HG03354 (cell line): Measurements from ENCODE around the gene KCNIP2.

ENCODE experiments used
- ATAC-seq: cut with Tn5 transposase; IDR thresholded peaks from one replicate; pipeline ENCODE4 v1.9.1; 2021; ENCODE audit warnings: mild to moderate bottlenecking; ENCODE audit not compliant: unreplicated experiment, poor library complexity, severe bottlenecking

Gene KCNIP2

GRCh38 chr10:101829561-101830315 is 13.9 kb downstream of the KCNIP2 start:
- ATAC-seq = peak; percentile 18

DNA sequence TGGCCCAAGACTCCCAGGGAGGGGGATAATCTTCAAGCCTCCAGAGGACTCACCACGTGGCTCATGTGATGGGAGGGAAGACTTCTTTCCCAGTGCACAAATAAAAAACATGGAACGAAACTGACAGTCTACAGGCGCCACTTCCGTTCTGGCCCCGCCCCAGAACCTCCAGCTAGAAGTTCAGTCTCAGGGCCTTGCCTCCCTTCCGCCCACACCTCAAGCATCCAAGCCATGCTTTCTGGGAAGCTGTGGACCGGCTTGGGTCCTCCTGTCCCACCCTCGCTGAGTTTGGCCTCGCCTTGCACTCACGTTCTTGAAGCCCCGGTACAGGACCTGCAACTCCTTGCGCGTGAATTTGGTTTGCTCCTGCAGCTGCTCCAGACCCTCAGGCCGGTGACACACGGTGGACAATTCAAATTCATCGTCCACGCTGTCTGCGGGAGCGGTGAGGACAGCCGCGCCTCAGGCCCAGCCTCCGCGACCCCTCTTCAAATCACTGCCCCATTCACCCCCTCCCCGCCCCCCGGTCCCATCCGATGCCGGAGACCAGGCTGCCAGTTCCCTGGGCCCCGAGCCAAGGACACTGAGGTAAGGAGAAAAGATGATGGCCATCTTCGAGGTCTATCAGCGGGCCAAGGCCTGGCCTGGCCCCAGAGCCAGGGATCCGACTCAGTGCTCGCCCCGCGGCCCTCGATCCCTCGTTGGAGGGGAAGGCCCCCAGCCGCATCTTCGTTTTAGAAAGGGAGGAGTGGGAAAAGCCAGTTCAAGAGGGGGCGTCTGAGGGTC is 14.6 kb downstream of the KCNIP2 start:
- no peak for ATAC-seq

GRCh38 chr10:101827919-101828600 is 15.5 kb downstream of the KCNIP2 start:
- no peak for ATAC-seq

DNA sequence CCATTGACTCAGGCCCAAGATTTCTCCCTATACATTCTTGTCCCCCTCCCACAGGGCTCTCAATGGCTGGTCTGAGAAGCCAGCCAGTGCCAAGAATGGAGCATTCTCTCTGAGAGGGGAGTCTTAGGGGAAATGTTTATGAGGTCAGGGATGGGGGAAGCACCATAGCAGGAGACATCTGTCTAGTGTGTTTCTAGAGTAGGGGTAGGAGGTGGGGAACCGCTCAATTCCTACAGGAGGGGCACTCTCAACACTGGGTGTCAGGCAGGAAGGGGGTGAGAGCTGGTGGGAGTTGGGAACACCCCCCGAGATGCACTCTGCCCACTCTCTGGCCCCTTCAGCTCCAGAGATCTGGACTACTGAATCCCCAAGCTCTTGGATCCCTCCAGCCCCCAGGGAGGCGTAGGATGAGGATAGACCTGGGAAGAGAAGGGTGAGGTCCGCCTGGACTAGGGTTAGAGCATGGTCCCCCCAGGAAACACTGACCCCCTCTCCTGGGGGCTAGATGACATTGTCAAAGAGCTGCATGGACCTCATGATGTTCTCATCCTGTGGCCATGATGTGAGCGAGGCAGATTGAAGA is 16.7 kb downstream of the KCNIP2 start:
- ATAC-seq = no peak

DNA sequence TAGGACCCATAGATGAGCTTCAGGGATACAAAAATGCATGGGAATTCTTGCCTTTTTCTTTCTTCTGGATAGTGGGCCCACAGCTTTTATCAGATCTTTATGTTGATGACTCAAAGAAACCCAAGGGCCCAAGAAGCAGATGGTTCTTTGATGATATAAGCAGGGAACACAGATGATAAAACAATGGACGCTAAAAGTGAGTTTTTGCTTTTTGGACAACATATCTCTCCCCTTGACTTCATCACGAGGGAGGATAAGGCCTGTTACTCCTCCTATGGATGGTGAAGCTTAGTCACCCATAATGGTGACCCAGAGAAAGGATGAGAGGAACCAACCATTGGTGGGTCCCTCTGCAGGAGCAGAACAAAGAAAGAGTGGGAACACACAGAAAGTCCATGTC is 18.9 kb downstream of the KCNIP2 start:
- no peak for ATAC-seq

- peak; percentile 19 for ATAC-seq
These were observed 24.5 kb downstream of the KCNIP2 start for GRCh38 chr10:101818872-101819633.

DNA sequence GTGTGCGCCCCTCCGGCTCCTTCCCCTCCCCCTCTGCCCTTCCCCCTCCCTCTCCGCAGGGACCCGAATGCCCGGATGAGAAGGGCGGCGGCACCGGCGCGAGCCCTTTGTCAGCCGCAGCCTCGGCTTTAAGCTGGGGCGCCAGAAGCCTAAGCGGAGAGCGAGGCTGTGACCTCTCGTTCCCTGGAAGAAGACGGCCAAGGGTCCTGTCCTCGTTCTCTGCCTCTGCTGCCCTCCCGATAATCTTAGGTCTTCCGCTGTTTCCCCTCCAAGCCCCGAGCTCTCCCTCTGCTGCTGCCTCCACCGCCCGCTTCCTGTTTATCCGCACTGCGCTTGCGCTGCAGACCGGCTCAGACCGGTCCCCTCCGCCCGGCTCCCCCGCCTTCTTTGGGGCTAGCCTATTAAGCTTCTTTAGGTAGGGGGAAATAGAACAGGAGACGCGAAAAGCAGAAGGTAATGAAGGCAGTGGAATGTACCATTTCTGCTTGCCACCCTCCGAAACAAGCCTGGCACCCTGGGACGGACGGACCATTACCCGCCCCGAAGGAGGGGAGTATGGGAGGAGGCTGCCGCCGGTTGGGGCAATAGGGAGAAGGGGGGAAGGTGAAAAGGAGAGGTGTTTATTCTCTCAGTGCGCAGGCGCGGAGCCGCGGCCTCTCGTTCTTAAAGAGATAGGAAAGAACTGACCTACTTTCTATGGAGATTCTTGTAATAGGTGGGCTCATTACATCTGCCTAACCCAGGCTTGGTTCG is 25.3 kb downstream of the KCNIP2 start, which contains the start of gene OGA:
Gene OGA (minus strand): TSS at position 326 of the 753 bp plus-strand sequence. CDS start 422 bp downstream, outside the sequence.
- ATAC-seq = peak; percentile 84

DNA sequence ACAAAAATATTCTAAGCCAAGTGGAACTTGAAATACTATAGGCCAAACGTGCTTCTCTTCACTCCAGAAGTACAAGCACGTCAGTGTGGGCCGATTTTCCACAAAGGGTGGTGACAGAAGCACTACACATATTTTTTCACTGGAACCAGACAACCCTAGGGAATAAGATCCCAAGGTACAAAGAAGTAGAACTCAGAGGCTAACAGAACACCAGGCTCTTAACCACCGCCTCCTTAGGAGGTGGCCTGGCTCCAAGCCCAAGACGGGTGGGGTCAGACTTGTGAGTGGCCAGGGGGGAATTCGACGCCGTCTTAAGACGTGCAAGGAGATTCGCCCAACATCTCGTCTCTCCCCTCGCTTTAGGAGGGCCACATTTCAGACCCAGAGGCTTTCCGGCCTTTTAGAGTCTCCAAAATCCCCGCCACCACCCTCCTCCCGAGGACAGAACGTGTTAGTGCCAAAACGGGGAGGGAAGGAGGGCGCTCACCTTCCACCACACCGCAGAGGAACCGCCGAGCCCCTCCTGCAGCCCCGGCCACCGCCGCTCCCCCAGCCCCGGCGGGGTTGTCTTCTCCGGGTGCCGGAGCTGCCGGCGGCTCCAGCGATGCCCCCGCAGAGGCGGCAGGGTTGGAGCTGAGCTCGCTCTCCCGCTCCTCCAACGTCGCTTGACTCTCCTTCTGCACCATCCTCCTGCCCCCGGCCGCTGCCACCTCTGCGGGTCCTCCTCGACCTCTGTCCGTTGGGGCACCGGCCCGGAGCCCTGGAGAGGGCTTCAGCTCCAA is 26.1 kb downstream of the KCNIP2 start:
- peak; percentile 17 for ATAC-seq

DNA sequence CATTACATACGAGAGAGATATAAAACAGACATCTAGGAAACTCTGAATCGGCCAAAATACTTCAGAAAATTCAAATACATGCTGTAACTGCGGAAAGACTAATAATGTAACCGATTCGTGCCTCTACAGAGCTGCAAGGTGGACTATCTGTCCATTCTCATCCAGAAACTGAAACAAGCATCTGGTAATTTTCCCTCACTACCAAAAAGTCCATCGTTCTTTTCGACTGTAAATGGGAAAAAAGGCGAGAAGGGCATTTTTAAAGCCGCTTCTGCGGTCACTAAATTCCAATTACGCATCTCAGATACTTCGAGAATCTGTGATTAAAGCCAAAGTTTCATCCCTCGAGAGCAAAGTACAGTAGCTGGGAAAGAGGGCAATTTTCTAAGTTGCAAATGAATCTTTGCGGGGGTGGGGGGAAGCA is 26.7 kb downstream of the KCNIP2 start:
- ATAC-seq = no peak

DNA sequence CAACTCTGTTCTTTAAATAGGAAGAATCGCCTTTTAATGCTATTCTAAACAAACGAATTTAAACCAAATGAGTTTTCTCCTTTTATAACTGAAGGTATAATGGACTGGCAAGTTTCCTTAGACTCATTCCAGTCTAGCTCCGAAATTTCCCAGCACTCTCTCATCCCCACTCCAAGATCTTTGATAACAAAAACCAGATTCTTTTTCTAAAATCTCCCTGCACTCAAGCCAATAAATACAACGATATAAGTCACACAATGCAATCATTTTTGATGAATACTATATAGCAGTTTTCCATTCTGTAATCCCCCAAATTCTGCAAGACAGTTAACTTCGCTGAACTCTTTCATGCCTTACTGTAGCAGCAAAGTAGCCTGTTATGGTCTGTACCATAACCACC is 27.2 kb downstream of the KCNIP2 start:
- no peak for ATAC-seq

DNA sequence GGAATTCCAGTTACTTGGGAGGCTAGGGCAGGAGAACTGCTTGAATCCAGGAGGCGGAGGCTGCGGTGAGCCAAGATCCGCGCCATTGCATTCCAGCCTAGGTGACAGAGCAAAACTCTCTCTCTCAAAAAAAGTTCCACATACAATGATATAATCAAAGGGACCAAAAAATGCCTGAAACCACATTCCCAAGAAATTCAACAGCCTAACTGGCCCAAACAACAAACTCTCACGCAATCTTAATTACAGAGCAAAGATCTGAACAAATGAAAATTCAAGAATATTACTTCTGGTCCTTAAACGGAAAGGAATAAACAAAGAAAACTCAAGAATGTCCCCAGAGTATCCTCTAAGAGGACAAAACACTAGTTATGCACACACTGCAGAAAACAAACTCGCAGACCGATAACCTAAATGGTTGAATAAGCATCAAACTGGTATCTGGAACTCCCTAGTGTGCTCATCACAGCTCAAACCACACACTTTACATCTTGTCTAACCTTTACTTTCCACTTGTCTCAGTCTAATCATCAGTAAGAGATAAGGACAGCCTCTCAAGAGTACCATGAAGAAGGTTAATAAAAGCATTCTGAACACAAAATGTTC is 29.0 kb downstream of the KCNIP2 start:
- ATAC-seq = no peak

DNA sequence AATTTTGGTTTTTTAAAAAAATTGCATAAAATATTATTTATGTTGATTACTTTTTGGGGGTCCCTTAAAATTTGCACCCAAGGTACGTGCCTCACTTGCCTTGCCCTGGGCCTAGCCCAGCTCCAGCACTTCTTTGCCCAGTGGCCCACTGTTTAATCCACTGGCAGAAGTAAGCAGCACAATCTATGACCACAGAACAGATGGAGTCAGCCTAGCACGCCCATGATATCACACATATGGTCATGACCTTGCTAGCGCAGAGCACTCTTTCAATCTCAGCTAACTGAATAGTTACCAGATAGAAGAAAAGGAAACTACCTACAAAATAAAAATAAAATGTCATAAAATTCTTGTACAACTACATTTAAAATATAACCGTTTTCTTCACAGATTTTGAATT is 31.0 kb downstream of the KCNIP2 start:
- no peak for ATAC-seq

- ATAC-seq = no peak
These were observed 36.4 kb downstream of the KCNIP2 start for GRCh38 chr10:101807158-101807557.

- ATAC-seq = no peak
These were observed 40.1 kb downstream of the KCNIP2 start for GRCh38 chr10:101803511-101803910.

DNA sequence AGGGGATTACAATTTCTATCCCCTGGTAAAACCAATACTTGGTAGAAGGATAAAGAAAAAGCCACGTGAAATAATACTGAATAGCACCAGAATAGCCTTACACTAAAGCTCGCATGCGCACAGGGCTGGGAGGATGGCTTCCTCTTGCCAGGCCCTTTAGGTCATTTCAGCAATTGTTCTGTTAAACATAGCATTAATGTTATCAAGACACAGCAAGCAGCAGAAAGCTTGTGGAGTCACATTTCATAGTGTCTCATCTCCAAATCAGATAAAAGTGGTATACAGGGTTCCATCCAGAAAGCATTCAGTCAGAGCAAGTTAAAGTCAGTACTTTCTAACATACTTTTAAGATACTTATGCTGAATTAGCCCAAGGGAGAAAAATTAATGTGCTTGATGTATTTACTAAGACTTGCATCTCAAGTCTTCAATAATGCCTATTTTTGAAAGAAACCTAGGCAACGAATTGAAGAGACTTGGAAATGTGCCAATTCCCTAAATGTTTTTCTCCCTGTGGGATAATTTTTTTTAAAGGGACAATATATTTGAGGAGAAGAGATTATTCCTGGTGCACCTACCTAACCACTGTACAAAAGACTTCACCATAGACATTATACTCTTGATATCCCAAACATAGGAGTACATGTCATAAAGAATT is 46.1 kb downstream of the KCNIP2 start:
- ATAC-seq = no peak

DNA sequence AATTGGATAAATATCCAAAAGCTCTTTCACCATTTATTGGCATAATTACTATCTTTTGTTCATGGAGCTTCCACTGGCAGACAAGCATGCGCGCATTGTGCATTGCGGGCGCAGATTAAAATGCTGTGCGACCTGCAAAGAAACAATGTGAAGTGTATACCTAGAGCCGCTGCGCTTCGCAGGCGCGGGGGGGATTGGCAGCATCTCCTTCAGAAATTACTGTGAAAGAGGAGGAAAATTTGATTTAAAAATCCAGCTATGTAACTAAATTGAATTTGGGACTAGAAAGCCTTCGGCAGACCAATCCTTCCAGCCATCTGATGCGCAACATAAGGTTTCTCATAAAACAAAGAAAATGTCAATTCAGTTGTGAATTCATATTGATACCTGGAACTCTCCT is 50.1 kb downstream of the KCNIP2 start:
- ATAC-seq = no peak

GRCh38 chr10:101789686-101790085 is 53.9 kb downstream of the KCNIP2 start:
- no peak for ATAC-seq
